Mesenchymal stem cell (in vitro differentiated cells and primary cell): ENCODE measurements around the gene DOCK11.
A peak's percentile ranks its signal among the peaks of the same experiment; 100 is the strongest.

Experiments
- DNase-seq: peaks from one replicate; pipeline ENCODE4 v3.0.0-alpha.2; 2013
- H2AFZ ChIP-seq: one replicate; pipeline ENCODE4 v1.6.1; 2013; ENCODE audit warnings: low read depth, mild to moderate bottlenecking, control low read depth, inconsistent platforms, low read length, moderate library complexity
- H2AK5ac ChIP-seq: 2 replicates; pipeline ENCODE4 v1.6.1; 2013; ENCODE audit warnings: low read length, moderate library complexity, mild to moderate bottlenecking, inconsistent platforms; ENCODE audit not compliant: severe bottlenecking
- H2BK120ac ChIP-seq: one replicate; pipeline ENCODE4 v1.6.1; 2013; ENCODE audit warnings: low read depth, mild to moderate bottlenecking, inconsistent platforms, low read length, moderate library complexity
- H2BK12ac ChIP-seq, 2 experiments: one replicate each; pipeline ENCODE4 v1.6.1; 2013; ENCODE audit warnings: inconsistent platforms in 2 of 2, low read length in 2 of 2, mild to moderate bottlenecking in 2 of 2, moderate library complexity in 2 of 2, control low read depth in 1 of 2
- H2BK15ac ChIP-seq: one replicate; pipeline ENCODE4 v1.6.1; 2013; ENCODE audit warnings: mild to moderate bottlenecking, low read depth, inconsistent platforms; ENCODE audit not compliant: poor library complexity, severe bottlenecking
- H2BK5ac ChIP-seq: 2 replicates; pipeline ENCODE4 v1.6.1; 2013; ENCODE audit warnings: low read depth, mild to moderate bottlenecking, low read length, control low read depth, inconsistent platforms; ENCODE audit not compliant: poor library complexity, severe bottlenecking
- H3K14ac ChIP-seq, 2 experiments: one replicate each; pipeline ENCODE4 v1.6.1; 2013; ENCODE audit warnings: inconsistent platforms in 2 of 2, low read length in 2 of 2, control low read depth in 1 of 2, mild to moderate bottlenecking in 1 of 2, moderate library complexity in 1 of 2
- H3K18ac ChIP-seq, 2 experiments: one replicate each; pipeline ENCODE4 v1.6.1; 2013; ENCODE audit warnings: inconsistent platforms in 2 of 2, low read length in 2 of 2, control low read depth in 1 of 2, low read depth in 1 of 2, mild to moderate bottlenecking in 1 of 2
- H3K23ac ChIP-seq, 2 experiments: one replicate each; pipeline ENCODE4 v1.6.1; 2013; ENCODE audit warnings: inconsistent platforms in 2 of 2, low read length in 2 of 2, mild to moderate bottlenecking in 2 of 2, moderate library complexity in 2 of 2, control low read depth in 1 of 2
- H3K27ac ChIP-seq: 2 replicates; pipeline ENCODE4 v1.5.1; 2013; ENCODE audit warnings: mild to moderate bottlenecking, moderate library complexity, low read length, control low read depth, inconsistent platforms; ENCODE audit not compliant: poor library complexity, severe bottlenecking
- H3K27me3 ChIP-seq, 2 experiments: 2 replicates each; pipeline versions ENCODE4 v1.6.1 to v1.7.0; 2013; ENCODE audit warnings: low read length in 2 of 2, mild to moderate bottlenecking in 2 of 2, moderate library complexity in 2 of 2, control low read depth in 1 of 2, inconsistent platforms in 1 of 2; ENCODE audit not compliant: control insufficient read depth in 1 of 2, insufficient read depth in 1 of 2
- H3K36me3 ChIP-seq, 2 experiments: 2 replicates each; pipeline versions ENCODE4 v1.6.1 to v1.7.0; 2013; ENCODE audit warnings: low read length in 2 of 2, control low read depth in 1 of 2, inconsistent platforms in 1 of 2, low read depth in 1 of 2, mild to moderate bottlenecking in 1 of 2; ENCODE audit not compliant: insufficient read depth in 2 of 2, control insufficient read depth in 1 of 2
- H3K4ac ChIP-seq, 2 experiments: one replicate each; pipeline ENCODE4 v1.6.1; 2013; ENCODE audit warnings: inconsistent platforms in 2 of 2, low read length in 2 of 2, mild to moderate bottlenecking in 2 of 2, moderate library complexity in 2 of 2, control low read depth in 1 of 2, low read depth in 1 of 2
- H3K4me1 ChIP-seq: 2 replicates; pipeline ENCODE4 v1.6.1; 2013; ENCODE audit warnings: low read depth, low read length, control low read depth; ENCODE audit not compliant: control insufficient read depth, insufficient read depth
- H3K4me2 ChIP-seq: 2 replicates; pipeline ENCODE4 v1.6.1; 2013; ENCODE audit warnings: low read length, mild to moderate bottlenecking, inconsistent platforms; ENCODE audit not compliant: poor library complexity, severe bottlenecking
- H3K4me3 ChIP-seq, 2 experiments: 2 replicates each; pipeline versions ENCODE4 v1.5.1 to v1.7.0; 2013; ENCODE audit warnings: low read length in 2 of 2, mild to moderate bottlenecking in 2 of 2, control low read depth in 1 of 2, low read depth in 1 of 2; ENCODE audit not compliant: insufficient read depth in 1 of 2
- H3K79me1 ChIP-seq: replicated peaks from 2 replicates; pipeline ENCODE4 v1.6.1; 2013; ENCODE audit warnings: mild to moderate bottlenecking, control low read depth, low read length, inconsistent platforms; ENCODE audit not compliant: poor library complexity, severe bottlenecking
- H3K9ac ChIP-seq: 2 replicates; pipeline ENCODE4 v1.7.0; 2013; ENCODE audit warnings: mild to moderate bottlenecking, low read length, moderate library complexity
- H3K9me3 ChIP-seq: 2 replicates; pipeline ENCODE4 v1.7.0; 2013; ENCODE audit warnings: mild to moderate bottlenecking, low read length; ENCODE audit not compliant: control insufficient read depth
- H4K8ac ChIP-seq: one replicate; pipeline ENCODE4 v1.6.1; 2013; ENCODE audit warnings: inconsistent platforms, mild to moderate bottlenecking, low read length, moderate library complexity
- H4K91ac ChIP-seq: one replicate; pipeline ENCODE4 v1.6.1; 2013; ENCODE audit warnings: mild to moderate bottlenecking, low read length, inconsistent platforms
- WGBS: methylation state at CpG from one replicate; pipeline ENCODE4 v1.1.7; 2013; ENCODE audit warnings: mixed read lengths; 5-methylcytosine and 5-hydroxymethylcytosine counted together

The DOCK11 gene

DNA sequence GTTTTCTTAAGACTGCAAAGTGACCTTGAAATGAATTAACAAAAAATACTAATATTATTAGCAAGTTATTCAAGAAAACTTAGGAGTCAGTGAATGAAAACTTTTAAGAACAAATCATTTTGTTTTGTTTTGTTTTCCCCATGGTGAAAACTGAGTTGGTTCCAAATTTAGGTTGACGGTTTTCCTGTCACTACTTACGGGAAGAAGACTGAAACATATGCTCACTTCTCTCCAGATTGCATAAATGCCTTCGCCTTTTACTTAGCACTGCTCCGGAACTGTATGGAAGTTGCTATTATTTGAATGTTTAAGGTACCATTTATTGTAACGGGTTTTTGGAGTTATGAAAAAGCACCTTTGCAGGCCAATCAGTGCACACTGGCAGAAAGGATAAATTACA lies 42.8 kb downstream of the DOCK11 start:
- Histone ChIP-seq H4K8ac (no peak overlapping the region), H3K9ac (no peak overlapping the region), H2BK120ac (no peak overlapping the region), H2BK12ac (no peak overlapping the region), H3K4me3 (no peak overlapping the region), H4K91ac (no peak overlapping the region), H2BK15ac (no peak overlapping the region), H3K27me3 (no peaks in the 10 kb centered on the region), H3K27ac (no peak overlapping the region), H2AK5ac (no peak overlapping the region), H2BK5ac (no peak overlapping the region), H3K4me2 (no peak overlapping the region), H3K9me3 (no peaks in the 10 kb centered on the region), H3K14ac (no peak overlapping the region), H3K4me1 (peaks cover 1% of the 10 kb centered on the region), H3K23ac (no peak overlapping the region), H3K79me1 (no peaks in the 10 kb centered on the region), H2AFZ (no peak overlapping the region), H3K36me3 (peaks cover 0 to 3% of the 10 kb centered on the region in 2 experiments), H3K4ac (no peak overlapping the region), H3K18ac (no peak overlapping the region)
- WGBS, result 99% methylated on average over 5 of the region's 5 CpGs
- no peak for DNase-seq

- Histone ChIP-seq H3K36me3 (peaks cover 0 to 6% of the 10 kb centered on the region in 2 experiments), H2AK5ac (no peak overlapping the region), H2BK120ac (no peak overlapping the region), H3K4me3 (no peak overlapping the region), H3K4ac (no peak overlapping the region), H2BK12ac (no peak overlapping the region), H4K91ac (no peak overlapping the region), H3K14ac (no peak overlapping the region), H3K27ac (no peak overlapping the region), H3K4me1 (peaks cover 1% of the 10 kb centered on the region), H3K27me3 (no peaks in the 10 kb centered on the region), H3K23ac (no peak overlapping the region), H2AFZ (no peak overlapping the region), H4K8ac (no peak overlapping the region), H3K9ac (no peak overlapping the region), H3K79me1 (no peaks in the 10 kb centered on the region), H3K9me3 (no peaks in the 10 kb centered on the region), H3K18ac (no peak overlapping the region), H2BK5ac (no peak overlapping the region), H2BK15ac (no peak overlapping the region), H3K4me2 (no peak overlapping the region)
- DNase-seq, result no peak
- WGBS, result 100% methylated on average over 1 of the region's 4 CpGs
These were observed 44.7 kb downstream of the DOCK11 start for GRCh38 chrX:118540342-118540741.

DNA sequence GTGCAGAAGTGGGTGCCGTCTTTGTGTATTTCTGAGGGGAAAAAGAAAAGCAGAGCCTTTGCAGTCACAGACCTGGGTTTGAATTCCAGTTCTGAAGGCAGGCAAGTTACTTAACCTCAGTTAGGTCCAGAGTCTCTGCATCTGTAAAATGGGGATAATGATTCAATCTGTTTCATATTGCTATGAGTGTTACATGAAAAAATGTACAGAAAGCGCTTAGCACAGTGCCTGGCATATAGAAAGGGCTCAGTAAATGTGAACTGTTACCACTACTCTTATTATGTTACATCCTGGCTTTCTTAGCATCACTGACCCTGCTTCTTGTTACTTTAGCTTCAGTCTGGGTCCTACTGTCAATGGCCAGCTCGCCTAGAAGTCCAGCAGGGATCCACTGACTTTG lies 45.9 kb downstream of the DOCK11 start:
- H3K4me1 ChIP-seq, result peaks cover 1% of the 10 kb centered on the region
- H2BK120ac ChIP-seq, result peak overlapping the region; percentile 34
- DNase-seq, result no peak
- H2AK5ac ChIP-seq, result peak overlapping the region; percentile 29
- no peak overlapping the region for H3K23ac ChIP-seq
- no peaks in the 10 kb centered on the region for H3K27me3 ChIP-seq
- H3K79me1 ChIP-seq, result no peaks in the 10 kb centered on the region
- no peak overlapping the region for H2AFZ ChIP-seq
- H3K36me3 ChIP-seq, result peaks cover 0 to 9% of the 10 kb centered on the region in 2 experiments
- no peak overlapping the region for H3K14ac ChIP-seq
- H3K4ac ChIP-seq, result no peak overlapping the region
- no peaks in the 10 kb centered on the region for H3K9me3 ChIP-seq
- no peak overlapping the region for H2BK15ac ChIP-seq
- H3K27ac ChIP-seq, result no peak overlapping the region
- no peak overlapping the region for H3K9ac ChIP-seq
- no peak overlapping the region for H2BK12ac ChIP-seq
- H3K4me3 ChIP-seq, result no peak overlapping the region
- 75% methylated on average over 2 of the region's 3 CpGs for WGBS
- no peak overlapping the region for H3K18ac ChIP-seq
- no peak overlapping the region for H4K8ac ChIP-seq
- no peak overlapping the region for H2BK5ac ChIP-seq
- no peak overlapping the region for H4K91ac ChIP-seq
- H3K4me2 ChIP-seq, result no peak overlapping the region

GRCh38 chrX:118545510-118545909 lies 49.9 kb downstream of the DOCK11 start:
- Histone ChIP-seq H3K14ac (no peak overlapping the region), H3K36me3 (peaks cover 0 to 15% of the 10 kb centered on the region in 2 experiments), H2BK15ac (no peak overlapping the region), H3K9me3 (no peaks in the 10 kb centered on the region), H2AK5ac (no peak overlapping the region), H2BK120ac (no peak overlapping the region), H3K4me1 (peaks cover 2% of the 10 kb centered on the region), H2AFZ (no peak overlapping the region), H3K23ac (no peak overlapping the region), H3K9ac (no peak overlapping the region), H3K4me3 (no peak overlapping the region), H4K8ac (no peak overlapping the region), H3K4me2 (no peak overlapping the region), H3K79me1 (no peaks in the 10 kb centered on the region), H4K91ac (no peak overlapping the region), H3K4ac (no peak overlapping the region), H3K27ac (no peak overlapping the region), H3K27me3 (no peaks in the 10 kb centered on the region), H2BK5ac (no peak overlapping the region), H2BK12ac (no peak overlapping the region), H3K18ac (no peak overlapping the region)
- peak; percentile 33 for DNase-seq
- WGBS, result 17% methylated on average over 3 of the region's 5 CpGs
